ENCODE measurements around the gene FAAP20.

Gene FAAP20

GRCh38 chr1:2227346-2228156 lies 33.0 kb upstream of the FAAP20 start (continued):
- no peak for TF ChIP-seq CREB5 (CRISPR knock-in tag; IDR thresholded peaks at IDR 0.05; ENCODE audit: low read depth)

GRCh38 chr1:2226525-2227345 lies 32.2 kb upstream of the FAAP20 start:
- no peak for TF ChIP-seq ZNF70 (CRISPR knock-in tag; IDR thresholded peaks at IDR 0.05)
- TF ChIP-seq ISL1 (CRISPR knock-in tag; IDR thresholded peaks at IDR 0.05) = no peak
- no peak for TF ChIP-seq CREB5 (CRISPR knock-in tag; IDR thresholded peaks at IDR 0.05; ENCODE audit: low read depth)
- TF ChIP-seq CSDC2 (CRISPR knock-in tag; IDR thresholded peaks at IDR 0.05) = no peak
- TF ChIP-seq ZNF8 (CRISPR knock-in tag; IDR thresholded peaks at IDR 0.05) = no peak
- no peak for TF ChIP-seq SNAI2 (CRISPR knock-in tag; IDR thresholded peaks at IDR 0.05)
- no peak for TF ChIP-seq ZFP30 (CRISPR knock-in tag; IDR thresholded peaks at IDR 0.05)
- ATAC-seq = no peak

- ATAC-seq = no peak
- no peak for TF ChIP-seq ARNTL (CRISPR knock-in tag; IDR thresholded peaks at IDR 0.05; ENCODE audit: borderline replicate concordance, low read depth)
- no peak for TF ChIP-seq SNAI2 (CRISPR knock-in tag; IDR thresholded peaks at IDR 0.05)
- TF ChIP-seq ZFP30 (CRISPR knock-in tag; IDR thresholded peaks at IDR 0.05) = no peak
- TF ChIP-seq ESRRG (CRISPR knock-in tag; IDR thresholded peaks at IDR 0.05) = no peak
- TF ChIP-seq ISL1 (CRISPR knock-in tag; IDR thresholded peaks at IDR 0.05) = no peak
- no peak for TF ChIP-seq CSDC2 (CRISPR knock-in tag; IDR thresholded peaks at IDR 0.05)
Observed at GRCh38 chr1:2224631-2225428, 30.3 kb upstream of the FAAP20 start.

GRCh38 chr1:2224170-2224584 lies 29.6 kb upstream of the FAAP20 start:
- no peak for ATAC-seq
- TF ChIP-seq ISL1 (CRISPR knock-in tag; IDR thresholded peaks at IDR 0.05) (no peak), PPARA (CRISPR knock-in tag; IDR thresholded peaks at IDR 0.05; ENCODE audit: borderline replicate concordance) (no peak), ZNF70 (CRISPR knock-in tag; IDR thresholded peaks at IDR 0.05) (no peak), ZFP30 (CRISPR knock-in tag; IDR thresholded peaks at IDR 0.05) (no peak), OSR1 (CRISPR knock-in tag; IDR thresholded peaks at IDR 0.05) (no peak), ZNF565 (CRISPR knock-in tag; conservative IDR thresholded peaks at IDR 0.05; ENCODE audit: low read depth) (no peak), RARB (CRISPR knock-in tag; IDR thresholded peaks at IDR 0.05) (no peak), TCF4 (CRISPR knock-in tag; IDR thresholded peaks at IDR 0.05; ENCODE audit: borderline replicate concordance) (no peak), ESRRG (CRISPR knock-in tag; IDR thresholded peaks at IDR 0.05) (no peak)

GRCh38 chr1:2221271-2221670 lies 26.7 kb upstream of the FAAP20 start:
- no peak for ATAC-seq
- no peak for TF ChIP-seq TSHZ2 (CRISPR knock-in tag; IDR thresholded peaks at IDR 0.05)
- TF ChIP-seq CSDC2 (CRISPR knock-in tag; IDR thresholded peaks at IDR 0.05) = no peak
- TF ChIP-seq RARB (CRISPR knock-in tag; IDR thresholded peaks at IDR 0.05) = no peak
- no peak for TF ChIP-seq ARNTL (CRISPR knock-in tag; IDR thresholded peaks at IDR 0.05; ENCODE audit: borderline replicate concordance, low read depth)
- TF ChIP-seq PATZ1 (CRISPR knock-in tag; IDR thresholded peaks at IDR 0.05; ENCODE audit: borderline replicate concordance) = no peak
- TF ChIP-seq POU6F1 (CRISPR knock-in tag; IDR thresholded peaks at IDR 0.05; ENCODE audit: borderline replicate concordance, low read depth) = no peak
- no peak for TF ChIP-seq ZNF8 (CRISPR knock-in tag; IDR thresholded peaks at IDR 0.05)

Data from SK-N-SH treated with all-trans-retinoic acid at 6 μM for 48 hours (cell line).